GM23248 (cell line): Measurements from ENCODE around the gene TMEM132A. TPM values are rescaled to one million over a fixed set of nuclear protein-coding genes. Genes with fewer than 3 reads are reported as not detected.

Experiments
- DNase-seq: peaks from one replicate; pipeline ENCODE4 v3.0.0-alpha.2; 2015
- H2AFZ ChIP-seq: fragments of 200-600 bp; sonication (generic); 2 replicates; pipeline ENCODE4 v1.6.1; 2016; ENCODE audit warnings: antibody characterized with exemption
- H3F3A ChIP-seq: fragments of 200-600 bp; sonication (generic); 2 replicates; pipeline ENCODE4 v1.6.1; 2016; ENCODE audit warnings: mild to moderate bottlenecking, antibody characterized with exemption, mixed run types; ENCODE audit not compliant: insufficient read depth
- H3K27ac ChIP-seq: fragments of 200-600 bp; sonication (generic); 2 replicates; pipeline ENCODE4 v1.5.1; 2016; ENCODE audit warnings: mild to moderate bottlenecking
- H3K27me3 ChIP-seq: fragments of 200-600 bp; sonication (generic); replicated peaks from 2 replicates; pipeline ENCODE4 v1.6.1; 2016; ENCODE audit warnings: mild to moderate bottlenecking; ENCODE audit not compliant: insufficient read depth
- H3K36me3 ChIP-seq: fragments of 200-600 bp; sonication (generic); 2 replicates; pipeline ENCODE4 v1.6.1; 2016; ENCODE audit warnings: low read depth, mild to moderate bottlenecking
- H3K4me1 ChIP-seq: fragments of 200-600 bp; sonication (generic); 2 replicates; pipeline ENCODE4 v1.6.1; 2016; ENCODE audit warnings: mild to moderate bottlenecking; ENCODE audit not compliant: insufficient read depth
- H3K4me2 ChIP-seq: fragments of 200-600 bp; sonication (generic); one replicate; pipeline ENCODE4 v1.6.1; 2016; ENCODE audit warnings: mild to moderate bottlenecking; ENCODE audit not compliant: unreplicated experiment
- H3K4me3 ChIP-seq: fragments of 200-600 bp; sonication (generic); 2 replicates; pipeline ENCODE4 v1.5.1; 2016; ENCODE audit warnings: mild to moderate bottlenecking
- H3K79me2 ChIP-seq: fragments of 200-600 bp; sonication (generic); 2 replicates; pipeline ENCODE4 v1.6.1; 2016; ENCODE audit warnings: mild to moderate bottlenecking; ENCODE audit not compliant: insufficient read depth
- H3K9ac ChIP-seq: fragments of 200-600 bp; sonication (generic); 2 replicates; pipeline ENCODE4 v1.6.1; 2016; ENCODE audit warnings: mild to moderate bottlenecking
- H3K9me2 ChIP-seq: fragments of 200-600 bp; sonication (generic); 2 replicates; pipeline ENCODE4 v1.6.1; 2016; ENCODE audit warnings: mixed run types, mild to moderate bottlenecking, moderate library complexity; ENCODE audit not compliant: insufficient read depth
- H3K9me3 ChIP-seq: fragments of 200-600 bp; sonication (generic); one replicate; pipeline ENCODE4 v1.6.1; 2017; ENCODE audit warnings: low read depth
- H4K20me1 ChIP-seq: fragments of 200-600 bp; sonication (generic); 2 replicates; pipeline ENCODE4 v1.6.0; 2016; ENCODE audit not compliant: insufficient read depth
- EZH2 ChIP-seq: fragments of 200-600 bp; sonication (generic); IDR thresholded peaks from 2 replicates; pipeline ENCODE4 v1.6.1; 2018; ENCODE audit warnings: antibody characterized with exemption, mild to moderate bottlenecking; ENCODE audit not compliant: insufficient read depth, poor library complexity, severe bottlenecking
- EZH2phosphoT487 ChIP-seq: fragments of 200-600 bp; sonication (generic); IDR thresholded peaks from 2 replicates; pipeline ENCODE4 v1.6.1; 2018; ENCODE audit warnings: antibody characterized with exemption, moderate library complexity, mild to moderate bottlenecking, low read depth; ENCODE audit not compliant: insufficient read depth
- WGBS, 2 experiments: methylation state at CpG; one replicate each; pipeline ENCODE4 v1.1.6; 2015 to 2017; ENCODE audit warnings: low lambda C conversion rate in 2 of 2, low coverage in 1 of 2; ENCODE audit errors: missing lambda C conversion rate in 2 of 2; 5-methylcytosine and 5-hydroxymethylcytosine counted together
- in situ Hi-C: fragments of 300-500 bp; cut with MboI; formaldehyde crosslinking; loops from 2 replicates; pipeline ENCODE4 v1.15.0; 2020
- polyA plus RNA-seq: library from polyadenylated mRNA; unstranded; fragments of >200 nt; fragmentation: Nextera tagmentation; extraction: Ambion mirVana; gene quantifications from 2 replicates; pipeline ENCODE4 v1.2.1, GENCODE V29; 2016
- total RNA-seq: library from RNA; depleted of rRNA; stranded (reverse); fragments of >200 nt; shearing (Covaris generic); gene quantifications from 2 replicates; pipeline ENCODE4 v1.2.3, GENCODE V29; 2014

Gene TMEM132A
- total and polyA plus RNA-seq, 2 experiments from 2014 or later, result 10.1 to 28.2 TPM

GRCh38 chr11:60960405-60960804 lies 36.1 kb downstream of the TMEM132A start:
- Histone ChIP-seq H3K79me2 (no peaks in the 10 kb centered on the region), H2AFZ (no peak overlapping the region), H3K36me3 (no peaks in the 10 kb centered on the region), H3K4me3 (no peak overlapping the region), H3K9me2 (no peaks in the 10 kb centered on the region), H3K9me3 (no peaks in the 10 kb centered on the region), H4K20me1 (no peaks in the 10 kb centered on the region), H3K4me1 (no peaks in the 10 kb centered on the region), H3K27ac (no peak overlapping the region), H3K4me2 (no peak overlapping the region), H3K9ac (no peak overlapping the region), H3K27me3 (peaks cover 30% of the 10 kb centered on the region), H3F3A (no peaks in the 10 kb centered on the region)
- no peak for DNase-seq
- WGBS, 2 experiments, result 65 to 72% methylated on average over 7 of the region's 7 CpGs
- no peak for TF ChIP-seq EZH2phosphoT487
- no peak for TF ChIP-seq EZH2
- in situ Hi-C loops, result loop anchor here (10.0 kb wide), 1 partner anchor 224 kb away; no protein-coding TSS in a partner anchor

GRCh38 chr11:60964801-60965200 lies 40.5 kb downstream of the TMEM132A start:
- H3K4me3 ChIP-seq, result no peak overlapping the region
- no peak for TF ChIP-seq EZH2phosphoT487
- no peaks in the 10 kb centered on the region for H3K4me1 ChIP-seq
- H3K4me2 ChIP-seq, result no peak overlapping the region
- no peaks in the 10 kb centered on the region for H3F3A ChIP-seq
- no peak overlapping the region for H3K27ac ChIP-seq
- no peak for DNase-seq
- H3K36me3 ChIP-seq, result no peaks in the 10 kb centered on the region
- H3K9me3 ChIP-seq, result no peaks in the 10 kb centered on the region
- no peaks in the 10 kb centered on the region for H3K9me2 ChIP-seq
- H3K79me2 ChIP-seq, result no peaks in the 10 kb centered on the region
- WGBS, 2 experiments, result 47 to 50% methylated on average over 6 of the region's 6 CpGs
- no peaks in the 10 kb centered on the region for H4K20me1 ChIP-seq
- H3K27me3 ChIP-seq, result peaks cover 67% of the 10 kb centered on the region
- H2AFZ ChIP-seq, result no peak overlapping the region
- H3K9ac ChIP-seq, result no peak overlapping the region
- in situ Hi-C loops, result loop anchor here (10.0 kb wide), 1 partner anchor 220 kb away; no protein-coding TSS in a partner anchor

GRCh38 chr11:60966890-60967289 lies 42.6 kb downstream of the TMEM132A start:
- H2AFZ ChIP-seq, result no peak overlapping the region
- no peaks in the 10 kb centered on the region for H4K20me1 ChIP-seq
- H3K9ac ChIP-seq, result no peak overlapping the region
- no peaks in the 10 kb centered on the region for H3K79me2 ChIP-seq
- H3K4me1 ChIP-seq, result no peaks in the 10 kb centered on the region
- peaks cover 55% of the 10 kb centered on the region for H3K27me3 ChIP-seq
- TF ChIP-seq EZH2phosphoT487 (no peak), EZH2 (no peak)
- 31 to 34% methylated on average over 4 of the region's 4 CpGs for WGBS, 2 experiments
- no peak for DNase-seq
- H3F3A ChIP-seq, result no peaks in the 10 kb centered on the region
- H3K4me3 ChIP-seq, result no peak overlapping the region
- no peak overlapping the region for H3K27ac ChIP-seq
- H3K9me3 ChIP-seq, result no peaks in the 10 kb centered on the region
- H3K36me3 ChIP-seq, result no peaks in the 10 kb centered on the region
- H3K4me2 ChIP-seq, result no peak overlapping the region
- in situ Hi-C loops, result loop anchor here (10.0 kb wide), 1 partner anchor 218 kb away; no protein-coding TSS in a partner anchor
- no peaks in the 10 kb centered on the region for H3K9me2 ChIP-seq

GRCh38 chr11:60968223-60968622 lies 44.0 kb downstream of the TMEM132A start:
- no peak for TF ChIP-seq EZH2
- no peak for TF ChIP-seq EZH2phosphoT487
- no peak overlapping the region for H2AFZ ChIP-seq
- no peak for DNase-seq
- H3K36me3 ChIP-seq, result no peaks in the 10 kb centered on the region
- H3K27ac ChIP-seq, result no peak overlapping the region
- no peak overlapping the region for H3K4me3 ChIP-seq
- H3K79me2 ChIP-seq, result no peaks in the 10 kb centered on the region
- H3K9me3 ChIP-seq, result no peaks in the 10 kb centered on the region
- no peak overlapping the region for H3K4me2 ChIP-seq
- no peak overlapping the region for H3K9ac ChIP-seq
- 48 to 56% methylated on average over 1 of the region's 1 CpG for WGBS, 2 experiments
- H3F3A ChIP-seq, result no peaks in the 10 kb centered on the region
- H4K20me1 ChIP-seq, result no peaks in the 10 kb centered on the region
- in situ Hi-C loops, result loop anchor here (10.0 kb wide), 1 partner anchor 217 kb away; no protein-coding TSS in a partner anchor
- H3K9me2 ChIP-seq, result no peaks in the 10 kb centered on the region
- H3K27me3 ChIP-seq, result peaks cover 44% of the 10 kb centered on the region
- no peaks in the 10 kb centered on the region for H3K4me1 ChIP-seq

GRCh38 chr11:60970369-60970774 lies 46.1 kb downstream of the TMEM132A start:
- H3K4me3 ChIP-seq, result no peak overlapping the region
- H4K20me1 ChIP-seq, result no peaks in the 10 kb centered on the region
- no peak overlapping the region for H2AFZ ChIP-seq
- WGBS, 2 experiments, result 18 to 29% methylated on average over 9 of the region's 9 CpGs
- no peaks in the 10 kb centered on the region for H3K79me2 ChIP-seq
- no peak for TF ChIP-seq EZH2
- TF ChIP-seq EZH2phosphoT487, result no peak
- H3K27me3 ChIP-seq, result peaks cover 44% of the 10 kb centered on the region
- H3F3A ChIP-seq, result no peaks in the 10 kb centered on the region
- no peaks in the 10 kb centered on the region for H3K36me3 ChIP-seq
- no peaks in the 10 kb centered on the region for H3K9me2 ChIP-seq
- peak; percentile 69 for DNase-seq
- no peaks in the 10 kb centered on the region for H3K4me1 ChIP-seq
- H3K27ac ChIP-seq, result no peak overlapping the region
- H3K9ac ChIP-seq, result no peak overlapping the region
- no peaks in the 10 kb centered on the region for H3K9me3 ChIP-seq
- no peak overlapping the region for H3K4me2 ChIP-seq
- in situ Hi-C loops, result no loop called here
